Measurements from ENCODE around the gene ALDH3B1.

Gene ALDH3B1

DNA sequence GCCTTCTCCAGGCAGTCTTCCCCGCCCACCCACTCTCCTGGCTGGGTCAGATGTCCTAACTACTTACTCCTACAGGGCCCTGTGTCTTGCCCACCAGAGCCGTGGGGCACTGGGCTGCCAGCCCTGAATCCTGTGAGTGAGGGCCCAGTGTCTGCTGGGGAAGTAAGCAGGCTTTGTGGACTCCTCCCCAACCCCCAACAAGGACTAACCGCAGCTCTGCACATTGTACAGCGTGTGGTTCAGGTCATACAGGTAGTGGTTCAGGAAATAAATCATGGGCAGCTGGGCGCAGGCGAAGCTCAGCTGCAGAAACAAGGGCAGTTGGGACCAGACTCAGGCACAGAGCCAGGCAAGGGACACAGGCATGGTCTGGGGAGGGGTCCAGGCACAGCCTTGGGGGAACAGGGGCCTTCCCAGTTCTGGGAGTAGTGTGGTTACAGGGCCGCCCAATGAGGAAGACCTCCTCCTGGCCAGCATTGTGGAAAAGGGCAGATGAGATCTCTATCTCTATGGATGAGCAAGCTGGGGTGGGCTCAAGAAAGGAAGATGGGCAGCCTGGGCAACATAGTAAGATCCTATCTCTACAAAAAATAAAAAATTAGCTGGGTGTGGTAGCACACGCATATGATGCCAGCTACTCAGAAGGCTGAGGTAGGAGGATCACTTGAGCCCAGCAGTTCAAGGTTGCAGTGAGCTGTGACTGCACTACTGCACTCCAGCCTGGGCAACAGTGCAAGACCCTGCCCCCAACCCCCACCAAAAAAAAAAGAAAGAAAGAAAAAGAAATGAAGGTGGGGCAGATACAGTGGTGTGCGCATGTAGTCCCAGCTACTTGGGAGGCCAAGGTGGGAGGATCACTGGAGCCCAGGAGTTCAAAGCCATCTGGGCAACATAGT is 11.7 kb upstream of the ALDH3B1 start:
- no peak for DNase-seq

DNA sequence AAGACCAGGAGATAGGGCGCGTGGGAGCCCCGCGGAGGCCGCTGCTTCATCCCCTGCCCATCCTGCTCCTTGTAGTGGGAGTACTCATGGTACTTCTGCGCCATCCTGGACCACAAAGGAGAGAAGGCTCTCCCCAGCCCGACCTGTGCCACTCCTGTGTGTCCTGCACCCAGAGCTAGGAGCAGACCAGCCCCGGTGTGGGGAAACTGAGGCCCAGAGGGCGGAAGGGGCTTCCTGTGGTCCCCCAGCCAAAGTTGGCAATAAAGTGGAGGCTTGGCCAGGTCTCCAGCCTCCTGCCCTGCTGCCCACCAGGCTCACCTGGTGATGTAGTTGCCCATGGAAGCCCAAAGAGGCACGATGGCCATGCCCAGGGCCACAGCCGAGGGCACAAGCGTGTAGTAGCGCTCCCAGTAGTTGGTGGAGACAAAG is 10.9 kb upstream of the ALDH3B1 start:
- DNase-seq: no peak

DNA sequence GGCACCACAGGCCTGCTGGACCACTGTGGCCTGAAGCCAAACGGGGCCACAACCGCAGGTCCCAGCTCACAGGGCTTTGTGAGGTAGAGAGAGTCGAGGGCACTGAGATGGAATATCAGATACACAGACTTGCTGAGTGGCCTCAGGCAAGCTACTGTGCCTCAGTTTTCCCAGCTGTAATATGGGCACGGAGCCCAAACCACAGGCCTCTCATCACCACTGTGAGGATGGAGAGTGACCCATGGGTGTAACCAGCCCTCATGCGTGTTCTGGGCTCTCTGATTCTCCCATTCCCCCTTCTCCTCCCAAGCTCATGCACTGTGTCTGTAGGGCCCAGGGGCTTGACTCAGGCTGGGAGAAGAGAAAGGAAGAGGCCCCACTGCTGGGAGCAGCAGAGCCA is 10.4 kb upstream of the ALDH3B1 start:
- DNase-seq: no peak

DNA sequence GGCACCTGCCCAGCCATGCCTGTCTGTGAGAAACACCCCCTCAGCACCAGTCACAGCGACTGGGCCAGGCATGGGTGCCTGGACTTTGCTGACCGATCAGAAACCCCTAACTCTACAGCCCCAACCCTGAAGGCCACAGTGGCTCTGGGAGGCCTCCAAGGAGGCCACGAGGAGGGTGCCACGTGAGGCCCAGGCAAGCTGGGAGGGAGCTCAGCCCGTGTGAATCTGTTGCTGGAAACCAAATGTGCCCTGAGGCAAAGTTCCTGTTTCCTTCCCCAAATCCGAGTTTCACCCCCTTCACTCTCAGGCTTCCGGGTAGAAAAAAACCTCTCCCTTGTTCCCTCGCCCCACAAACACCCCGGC is 7.6 kb upstream of the ALDH3B1 start:
- DNase-seq: no peak

DNA sequence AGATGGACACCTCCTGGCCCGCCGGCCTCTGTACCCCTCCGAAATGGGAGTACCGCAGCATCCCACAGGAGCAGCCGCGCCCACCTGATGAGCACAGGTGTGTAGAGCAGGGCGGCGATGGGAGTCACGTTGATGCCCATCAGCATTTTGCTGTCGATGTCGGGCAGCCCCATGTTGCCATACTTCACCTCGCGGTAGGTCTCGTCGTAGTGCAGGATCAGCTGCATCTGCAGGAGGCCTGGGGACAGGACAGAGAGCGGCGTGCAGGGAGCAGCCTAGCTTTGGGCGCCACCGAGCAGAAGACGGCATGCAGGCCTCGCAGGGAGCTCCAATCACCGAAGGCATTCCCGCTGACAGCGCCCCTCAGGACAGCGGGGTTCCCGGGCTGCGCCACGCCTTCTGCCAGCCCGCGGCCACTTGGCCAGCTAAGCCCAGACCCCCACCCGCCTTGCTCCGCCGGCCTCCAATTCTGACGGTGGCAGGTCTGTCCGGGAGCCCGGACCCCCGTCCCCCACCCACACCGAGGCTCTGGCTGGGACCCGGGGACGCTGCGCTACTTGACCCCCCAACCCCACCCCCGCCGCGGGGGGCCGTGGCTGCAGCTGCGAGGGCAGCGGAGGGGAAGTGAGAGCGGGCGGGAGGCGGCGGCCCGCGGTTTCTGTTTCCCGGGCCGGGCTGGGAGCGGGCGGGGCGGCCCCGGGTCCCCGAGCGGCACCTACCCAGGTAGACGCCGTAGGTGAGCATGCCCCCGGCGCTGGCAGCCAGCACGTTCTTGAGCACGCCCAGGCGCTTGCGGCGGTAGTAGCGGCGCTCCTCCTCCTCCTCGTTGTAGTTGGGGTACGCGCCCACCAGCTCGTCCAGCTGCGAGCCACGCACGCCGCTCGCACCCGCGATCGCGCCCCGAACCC is 6.9 kb upstream of the ALDH3B1 start:
- DNase-seq: no peak

DNA sequence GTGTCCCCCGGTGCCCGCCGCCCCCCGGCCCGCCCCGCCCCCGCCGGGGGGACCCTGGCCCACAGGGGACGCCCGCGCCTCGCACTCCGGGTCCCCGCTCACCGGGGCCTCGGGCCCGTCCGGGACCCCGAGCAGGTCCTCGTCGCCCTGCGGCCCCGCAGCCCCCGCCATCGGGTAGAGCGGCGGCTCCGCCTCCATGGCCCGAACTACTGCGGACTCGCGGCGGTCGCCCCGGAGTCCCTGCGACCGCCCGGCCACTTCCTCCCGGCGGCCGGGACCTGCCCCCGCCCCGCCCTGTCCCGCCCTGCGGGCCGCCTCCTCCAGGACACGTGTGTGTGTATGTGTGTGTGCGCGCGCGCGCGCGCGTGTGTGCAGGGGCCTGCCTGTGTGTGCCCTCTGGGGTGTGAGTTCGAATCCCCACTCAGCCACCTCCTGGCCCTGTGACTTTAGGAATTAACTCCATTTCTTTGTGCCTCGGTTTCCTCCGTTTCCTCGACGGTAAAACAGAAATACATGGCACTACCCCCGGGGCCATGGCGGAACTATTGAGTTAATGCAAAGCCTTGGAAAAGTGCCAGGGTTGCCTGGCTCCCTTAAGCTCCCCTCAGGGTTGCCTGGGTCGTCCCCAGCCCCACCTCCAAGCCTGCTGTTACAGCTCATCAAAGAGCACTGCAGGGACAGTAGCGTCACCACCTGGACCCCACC is 6.1 kb upstream of the ALDH3B1 start, which contains the start of gene UNC93B1:
TSS of gene UNC93B1 (minus strand) at position 252 of the 705 bp plus-strand sequence. CDS start at position 198, 54 bp downstream.
- peak; percentile 79 for DNase-seq

DNA sequence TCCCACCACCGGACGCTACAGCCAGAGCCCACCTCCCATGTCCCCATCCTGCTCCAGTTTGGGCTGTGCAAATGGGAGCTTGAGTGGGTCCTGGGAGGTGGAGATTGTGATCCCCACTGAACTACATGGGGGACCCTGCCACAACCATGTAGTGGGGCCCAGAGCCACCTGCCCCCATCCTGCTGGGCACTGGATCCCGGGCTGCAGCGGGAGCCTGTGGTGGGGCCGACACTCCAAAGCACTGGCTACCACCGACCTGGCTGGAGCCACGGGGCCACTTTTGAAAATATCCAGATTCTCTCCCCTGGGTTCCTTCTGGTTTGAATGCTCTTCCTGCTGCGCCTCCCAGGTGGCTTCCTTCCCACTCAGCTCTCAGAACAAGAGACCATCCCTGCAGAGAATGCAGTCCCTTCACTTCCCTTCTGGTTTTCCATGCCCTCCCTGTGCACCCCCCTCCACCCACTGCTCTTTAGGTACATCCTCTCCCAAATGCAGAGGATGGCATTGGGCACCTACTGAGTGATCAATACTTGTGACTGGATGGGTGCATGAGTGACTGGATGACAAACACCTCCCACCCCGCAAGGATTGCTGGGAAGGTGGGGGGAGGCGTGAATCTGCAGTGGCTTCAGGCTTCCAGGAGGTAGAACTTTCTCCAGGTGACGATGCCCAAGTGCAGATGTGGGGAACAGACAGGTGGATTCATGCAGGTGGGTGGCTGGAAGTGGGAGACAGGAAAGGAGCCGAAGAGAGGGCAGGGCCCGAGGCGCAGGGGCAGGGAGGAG is 5.4 kb upstream of the ALDH3B1 start:
- no peak for DNase-seq

DNA sequence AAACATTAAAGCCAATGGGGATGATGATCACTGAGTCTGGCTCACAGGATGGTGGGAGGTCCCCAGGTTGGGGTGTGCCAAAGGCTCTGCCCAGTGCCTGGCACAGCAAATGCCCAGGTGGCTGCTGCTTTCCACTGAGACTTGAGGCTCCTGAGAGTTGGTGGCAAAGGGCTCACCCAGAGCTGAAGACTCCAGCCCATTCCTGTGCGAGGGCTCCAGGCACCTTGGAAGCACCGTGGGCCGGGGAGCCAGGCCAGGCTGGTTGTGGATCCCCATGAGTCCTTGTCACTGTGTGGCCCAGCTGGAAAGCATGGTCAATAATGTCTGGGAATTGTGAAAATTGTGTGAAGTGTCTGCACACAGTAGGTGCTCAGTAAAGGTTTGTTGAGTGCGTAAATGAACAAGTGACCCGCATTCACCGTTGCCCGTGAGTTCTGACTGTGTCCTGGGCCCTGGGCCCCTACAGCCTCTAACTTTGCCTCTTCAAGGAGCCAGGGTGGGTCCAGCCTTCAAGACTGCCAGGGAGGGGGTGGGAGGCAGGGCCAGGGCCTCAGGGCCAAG is 3.4 kb upstream of the ALDH3B1 start:
- DNase-seq: no peak

DNA sequence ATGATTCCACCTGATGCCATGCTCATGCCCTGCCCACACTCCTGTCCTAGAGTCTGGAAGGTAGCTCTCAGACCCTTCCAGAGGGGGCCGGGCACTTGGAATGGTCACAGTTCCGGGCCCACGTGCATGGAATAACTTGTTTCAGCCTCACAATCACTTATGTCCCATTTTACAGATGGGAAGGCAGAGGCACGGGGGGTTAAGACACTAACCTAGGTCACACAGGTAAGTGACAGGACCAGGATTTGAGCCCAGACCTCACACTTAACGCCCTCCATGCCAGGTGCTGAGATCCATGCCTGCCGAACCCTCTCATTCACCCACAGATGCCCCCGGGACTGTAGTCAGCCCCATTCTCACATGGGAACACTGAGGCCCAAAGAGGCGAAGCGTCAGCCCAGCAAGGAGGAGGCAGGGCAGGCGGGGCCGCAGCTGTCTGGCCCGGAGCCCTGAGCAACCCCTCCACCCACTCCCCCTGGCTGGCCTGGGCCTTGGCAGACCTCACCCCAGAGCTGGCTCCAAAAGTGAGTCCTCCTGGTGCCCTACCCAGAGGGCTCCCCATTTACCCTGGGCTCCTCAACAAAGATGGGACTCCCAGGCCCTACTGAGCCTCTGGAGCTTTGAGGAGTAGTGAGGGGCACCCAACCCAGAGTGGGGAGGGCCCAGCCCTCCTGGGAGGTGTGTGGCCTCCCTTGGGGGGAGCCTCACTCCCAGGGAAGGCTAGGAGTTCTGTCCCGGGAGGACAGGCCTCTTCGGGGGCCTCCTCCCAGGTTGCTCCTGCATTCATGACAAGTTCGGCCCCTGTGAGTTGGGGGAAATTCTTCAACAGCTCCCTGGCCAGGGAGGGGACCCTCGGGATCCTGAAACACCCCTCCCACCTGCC is 2.4 kb upstream of the ALDH3B1 start:
- DNase-seq: no peak

DNA sequence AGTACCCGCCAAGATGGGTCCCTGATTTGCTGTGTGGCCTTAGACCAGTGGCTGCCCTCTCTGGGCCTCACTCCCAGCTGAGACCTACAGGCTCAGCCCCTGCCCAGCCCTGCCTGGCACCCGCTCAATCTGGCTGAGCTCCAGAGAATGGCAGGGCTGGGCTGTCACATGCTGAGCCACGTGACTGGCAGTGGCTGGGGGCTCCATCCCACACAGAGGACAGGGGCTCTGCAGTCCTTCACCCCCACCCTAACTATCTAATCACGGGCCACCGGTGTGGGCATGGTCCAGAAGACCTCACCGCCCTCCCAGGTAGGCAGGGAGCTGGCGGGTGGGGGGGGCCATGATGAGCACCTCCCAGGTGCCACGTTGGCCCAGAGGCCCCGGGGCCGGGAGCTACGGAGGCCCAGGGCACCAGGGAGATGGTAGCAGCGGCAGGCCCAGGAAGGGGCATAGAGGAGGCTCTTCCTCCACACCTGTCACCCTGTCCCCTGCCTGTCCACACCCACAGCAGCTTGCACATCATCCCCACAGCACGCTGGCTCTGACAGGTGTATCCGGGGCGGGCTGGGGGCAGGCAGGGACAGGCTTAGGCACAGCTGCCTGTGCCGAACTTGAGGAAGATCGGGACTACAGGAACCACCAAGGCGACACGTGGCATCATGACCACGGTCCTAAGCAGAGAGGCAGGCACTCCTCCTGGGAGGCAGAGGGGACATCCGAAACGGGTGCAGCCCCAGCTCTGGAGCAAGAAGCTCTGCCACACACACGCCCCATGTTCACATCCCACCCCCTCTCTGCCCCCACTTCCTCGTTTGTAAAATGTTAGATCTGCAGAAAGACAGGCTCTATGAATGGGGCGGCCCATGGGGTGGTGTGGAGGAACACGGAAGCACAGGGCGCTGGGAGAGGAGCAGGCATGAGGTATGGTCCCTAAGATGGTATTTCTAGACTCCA is 1.5 kb upstream of the ALDH3B1 start:
- no peak for DNase-seq

DNA sequence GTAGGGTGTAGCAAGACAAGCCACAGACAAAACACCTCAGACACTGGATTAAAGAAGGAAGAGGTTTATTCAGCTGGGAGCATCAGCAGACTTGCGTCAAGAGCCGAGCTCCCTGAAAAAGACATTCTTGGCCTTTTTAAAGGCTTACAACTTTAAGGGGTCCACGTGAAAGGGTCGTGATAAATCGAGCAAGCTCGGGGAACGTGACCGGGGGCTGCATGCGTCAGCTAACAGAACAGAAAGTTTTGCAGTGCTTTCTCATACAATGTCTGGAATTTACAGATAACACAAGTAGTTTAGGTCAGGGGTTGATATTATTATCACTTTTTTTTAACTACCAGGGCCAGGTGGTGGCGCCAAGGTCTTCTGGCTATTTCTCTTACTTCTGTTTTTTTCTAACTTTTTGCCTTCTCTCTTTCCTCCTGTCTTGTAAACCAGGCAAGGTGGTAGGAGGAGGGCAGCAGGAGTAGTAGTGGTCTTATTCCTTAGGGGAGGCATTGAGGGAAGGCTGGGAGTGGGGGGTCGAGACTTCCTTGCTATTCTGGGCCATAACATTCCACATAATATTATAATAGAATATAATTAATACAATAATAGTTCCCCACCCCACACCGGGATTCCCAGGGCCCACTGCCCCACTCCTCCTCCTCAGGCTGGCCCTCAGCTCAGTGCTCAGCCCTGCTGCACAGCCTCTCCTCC is 587 bp upstream of the ALDH3B1 start:
- DNase-seq: peak; percentile 23

DNA sequence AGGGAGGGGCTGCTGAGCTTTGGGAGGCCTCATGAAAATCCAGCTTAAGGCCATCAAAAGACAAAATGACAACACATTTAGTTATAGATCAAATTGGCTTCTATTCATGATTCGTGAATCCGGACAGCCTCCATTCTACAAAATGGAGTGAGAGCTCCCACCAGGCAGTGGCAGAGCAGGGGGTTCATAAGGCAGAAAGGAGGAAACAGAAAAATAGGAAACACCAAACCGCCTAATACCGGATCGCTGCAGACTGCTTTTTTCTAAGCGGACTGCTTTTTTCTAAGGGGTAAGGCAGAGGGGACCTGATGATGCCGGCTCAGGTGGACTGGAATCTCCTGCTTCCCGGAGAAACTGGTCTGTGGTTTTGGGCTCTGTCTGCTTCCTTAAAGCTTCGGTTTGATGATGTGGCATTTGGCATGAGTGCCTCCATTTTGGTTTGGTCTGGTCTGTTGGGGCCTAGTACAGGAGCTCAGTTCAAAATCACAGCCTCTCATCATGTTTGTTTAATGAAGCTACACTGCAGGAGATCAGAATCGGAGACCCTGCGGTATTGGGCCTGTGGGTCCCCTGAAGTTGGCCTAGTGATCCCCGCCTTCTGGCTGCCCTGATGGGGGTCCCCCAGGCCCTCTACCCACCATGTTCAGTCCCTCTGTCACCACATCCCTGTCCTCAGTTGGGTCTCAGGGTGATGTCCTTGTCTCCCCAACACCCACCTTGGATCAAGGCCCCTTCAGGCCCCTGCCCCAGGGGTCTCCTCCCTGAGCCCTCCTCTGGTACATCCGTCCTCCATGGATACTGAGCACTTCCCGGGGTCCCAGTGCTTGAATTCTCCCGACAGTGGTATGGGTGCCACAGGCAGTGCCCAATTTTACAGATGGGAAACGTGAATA is 1.2 kb downstream of the ALDH3B1 start:
- no peak for DNase-seq

DNA sequence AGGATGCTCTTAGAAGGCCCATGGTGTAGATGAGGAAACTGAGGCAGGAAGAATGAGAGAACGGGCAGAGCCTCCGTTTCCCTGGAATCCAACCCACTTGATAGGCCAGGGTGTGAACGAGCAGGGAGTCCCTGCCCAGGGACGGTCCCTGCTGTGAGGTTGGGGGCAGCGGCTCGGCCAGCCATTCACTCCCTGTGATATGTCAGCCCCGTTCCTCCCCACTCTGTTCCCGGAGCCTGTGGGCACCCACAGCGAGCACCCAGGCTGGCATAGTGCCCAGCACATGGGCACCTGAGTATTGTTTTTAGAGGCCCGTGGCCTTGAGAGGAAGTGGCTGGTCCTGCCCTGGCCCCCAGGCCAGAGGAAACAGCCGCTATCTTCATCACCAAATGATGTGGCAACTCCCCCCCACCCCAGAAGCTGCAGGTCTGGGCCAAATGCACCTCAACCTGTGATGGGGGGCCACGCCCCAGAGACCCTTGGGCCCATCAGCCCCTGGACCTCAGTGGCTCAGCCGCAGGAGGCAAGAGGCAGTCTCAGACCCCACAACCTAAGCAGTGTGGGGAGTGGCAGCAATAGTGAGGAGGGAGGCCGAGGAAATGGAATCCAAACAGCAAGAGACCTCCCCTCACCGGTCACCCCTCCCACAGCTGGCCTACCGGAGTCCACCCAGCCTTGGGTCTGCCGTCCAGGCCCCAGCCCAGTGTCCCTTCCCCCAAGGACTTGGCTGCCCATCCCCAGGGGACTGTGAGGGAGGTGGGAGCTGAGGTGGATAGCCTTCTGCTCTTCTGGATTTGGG is 2.1 kb downstream of the ALDH3B1 start:
- DNase-seq: no peak

DNA sequence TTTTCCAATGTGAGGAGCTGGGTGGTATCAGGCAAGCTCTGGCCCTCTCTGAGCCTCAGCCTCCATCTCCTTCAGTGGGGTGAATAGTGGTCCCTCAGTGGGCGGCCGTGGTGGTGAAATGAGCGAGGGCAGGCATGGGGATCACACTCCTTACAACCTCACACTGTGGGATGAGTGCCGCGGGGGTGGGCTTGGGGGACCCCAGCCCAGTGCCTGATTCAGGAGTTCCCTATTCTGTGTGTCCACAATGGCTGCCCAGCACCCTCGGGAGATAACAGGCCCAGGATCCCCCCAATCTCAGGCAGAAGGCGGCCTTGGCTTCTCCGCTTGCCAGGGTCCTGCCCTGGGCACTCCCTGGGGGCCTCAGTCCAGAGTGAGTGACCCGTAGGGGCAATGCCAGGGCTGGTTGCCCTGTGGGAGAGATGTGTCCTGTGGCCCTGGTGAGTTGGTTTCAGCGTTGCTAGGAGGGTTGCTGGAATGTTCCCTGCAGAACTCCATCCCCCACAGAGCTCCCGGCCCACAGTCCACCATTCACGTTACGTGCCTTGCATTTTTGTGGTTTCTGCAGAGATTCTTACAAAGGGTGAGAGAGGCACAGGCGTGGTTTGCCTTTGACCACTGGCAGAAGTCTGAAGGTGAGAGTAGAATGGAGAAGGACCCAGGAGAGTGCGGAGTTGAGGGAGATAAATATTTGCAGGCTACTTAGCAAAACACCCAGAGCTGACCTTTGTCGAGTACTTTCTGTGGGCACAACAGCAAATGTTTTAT is 2.9 kb downstream of the ALDH3B1 start:
- no peak for DNase-seq

DNA sequence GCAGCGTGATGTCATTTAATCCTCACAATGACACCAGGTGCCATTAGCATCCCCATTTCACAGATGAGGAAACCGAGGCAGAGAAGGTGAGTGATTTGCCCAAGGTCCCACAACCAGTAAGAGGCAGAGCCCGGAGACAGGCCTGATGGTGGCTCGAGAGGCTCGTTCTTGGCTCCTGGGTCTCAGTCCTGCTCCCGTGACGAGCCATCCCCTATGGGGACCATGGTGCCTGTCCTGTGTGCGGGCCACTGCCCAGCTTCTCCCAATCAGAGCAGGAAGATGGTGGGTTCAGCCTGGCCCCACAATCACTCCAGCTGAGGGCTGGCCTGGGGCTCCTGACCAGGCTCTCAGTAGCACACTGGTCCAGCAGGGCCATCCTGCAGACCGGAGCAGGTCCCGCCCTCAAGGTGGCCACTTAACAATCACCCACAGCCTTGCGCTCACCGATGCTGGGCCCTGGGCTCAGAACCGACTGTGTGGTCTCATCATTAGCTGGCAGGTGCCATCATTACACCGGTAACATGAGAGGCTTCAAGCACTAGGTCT is 3.6 kb downstream of the ALDH3B1 start:
- DNase-seq: no peak
